Measurements from ENCODE around the gene ATP5PF. TPM values are rescaled to one million over a fixed set of nuclear protein-coding genes. Genes with fewer than 3 reads are reported as not detected.

Gene ATP5PF
- 75.2 TPM for total RNA-seq

DNA sequence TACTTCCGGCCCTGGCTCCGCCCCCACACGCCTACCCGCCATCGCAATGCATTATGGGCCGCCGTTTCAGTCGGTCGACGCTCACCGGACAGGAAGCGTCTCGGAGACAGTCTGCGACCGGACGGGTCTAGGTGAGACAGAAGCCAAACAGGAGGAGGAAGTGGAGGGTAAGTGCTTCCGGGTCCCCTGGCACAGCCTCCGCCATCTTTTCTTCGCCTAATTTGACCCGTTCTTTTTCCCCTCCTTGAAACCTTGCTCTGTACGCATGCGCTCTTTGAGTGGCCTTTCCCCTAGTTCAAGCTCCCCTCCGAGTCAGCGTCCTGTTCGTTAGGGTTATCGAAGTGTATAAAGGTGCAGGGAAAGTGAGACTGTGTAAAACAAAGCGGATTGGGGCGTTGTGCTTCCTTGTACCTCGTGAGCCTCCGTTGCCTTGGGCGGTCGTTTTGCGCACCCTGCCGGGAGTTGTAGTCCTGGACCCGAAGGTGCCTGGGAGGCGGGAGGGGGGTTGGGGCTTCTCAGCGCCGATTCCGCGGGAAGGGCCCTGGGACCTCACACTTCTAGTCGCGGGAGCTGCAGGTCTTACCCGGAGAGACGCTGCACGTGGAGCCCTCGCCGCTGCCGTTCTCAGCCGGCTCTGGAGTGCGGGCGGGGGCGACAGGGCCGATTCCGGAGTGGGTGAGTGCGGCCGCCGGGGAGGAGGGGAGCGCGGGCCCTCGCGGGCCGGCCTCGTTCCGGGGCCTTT is at the start of gene ATP5PF, which contains the start of gene GABPA:
Gene ATP5PF, minus strand, starts transcription at position 1 of the 742 bp plus-strand sequence. CDS start 5,110 bp downstream, outside the sequence.
Gene GABPA, plus strand, starts transcription at position 69 of the 742 bp plus-strand sequence. CDS start 6,627 bp downstream, outside the sequence.

Other genes starting within 250 kb of the ATP5PF start
- 42.0 TPM for gene MRPL39, start 127.4 kb downstream of the ATP5PF start, total RNA-seq
- 20.8 TPM for gene JAM2, start 95.6 kb downstream of the ATP5PF start, total RNA-seq
- 34.4 TPM for gene GABPA, start 68 bp upstream of the ATP5PF start, total RNA-seq